NCI-H526 (cell line): Measurements from ENCODE around the gene STX1A.

ENCODE experiments used
- DNase-seq, 2 experiments: peaks; one replicate each; lab custom pipeline; 2025; lab: John Stamatoyannopoulos, UW

The STX1A gene

GRCh38 chr7:73718905-73719805 lies at the start of gene STX1A:
Gene STX1A (minus strand): TSS chr7:73719669. CDS start chr7:73719631, 38 bp downstream.
- peak in 1 of 2 experiments; percentile 83 for DNase-seq

GRCh38 chr7:73768641-73769480 lies 49.4 kb upstream of the STX1A start:
- peak in 1 of 2 experiments; percentile 55 for DNase-seq

GRCh38 chr7:73766556-73767229 lies 47.2 kb upstream of the STX1A start:
- peak; percentile 26 to 35 for DNase-seq

GRCh38 chr7:73762659-73762999 lies 43.2 kb upstream of the STX1A start:
- DNase-seq = no peak

GRCh38 chr7:73761854-73762658 lies 42.6 kb upstream of the STX1A start:
- peak in 1 of 2 experiments; percentile 17 for DNase-seq

GRCh38 chr7:73758581-73759138 lies 39.2 kb upstream of the STX1A start:
- DNase-seq = peak in 1 of 2 experiments; percentile 14

GRCh38 chr7:73749931-73750776 lies 30.7 kb upstream of the STX1A start:
- no peak for DNase-seq

GRCh38 chr7:73746378-73746777 lies 26.9 kb upstream of the STX1A start:
- DNase-seq = no peak

- DNase-seq = peak; percentile 96 to 98
These were observed 23.5 kb upstream of the STX1A start for GRCh38 chr7:73742753-73743641.

GRCh38 chr7:73742338-73742752 lies 22.9 kb upstream of the STX1A start:
- peak; percentile 49 to 70 for DNase-seq

GRCh38 chr7:73741600-73741999 lies 22.1 kb upstream of the STX1A start:
- DNase-seq = peak; percentile 57 to 60

- DNase-seq = no peak
These were observed 21.3 kb upstream of the STX1A start for GRCh38 chr7:73740771-73741170.

GRCh38 chr7:73740212-73740611 lies 20.7 kb upstream of the STX1A start:
- no peak for DNase-seq

GRCh38 chr7:73739387-73739767 lies 19.9 kb upstream of the STX1A start:
- DNase-seq = no peak

- DNase-seq = peak; percentile 89 to 98
These were observed 19.3 kb upstream of the STX1A start, which contains the start of gene ABHD11 for GRCh38 chr7:73738612-73739386. Gene ABHD11 (minus strand): TSS chr7:73738802. CDS start chr7:73738770, 32 bp downstream.

GRCh38 chr7:73738220-73738611 lies 18.7 kb upstream of the STX1A start:
- DNase-seq = peak in 1 of 2 experiments; percentile 53

- DNase-seq = no peak
These were observed 18.2 kb upstream of the STX1A start for GRCh38 chr7:73737491-73738219.
